Activated T-helper 17 cell treated with anti-CD3 and anti-CD28 coated beads, Interleukin-2, amount 50 U/mL, for 72 hours (primary cell): Measurements from ENCODE around the gene CHST14. TPM values are rescaled to one million over a fixed set of nuclear protein-coding genes. Genes with fewer than 3 reads are reported as not detected.
A peak's percentile ranks its signal among the peaks of the same experiment; 100 is the strongest.

ENCODE experiments used
- ATAC-seq: fragments of 150-1000 bp; cut with Tn5 transposase; replicated peaks from 2 replicates; pipeline ENCODE4 v1.10.0; 2021; ENCODE audit warnings: mild to moderate bottlenecking, moderate library complexity
- H3K27ac Mint-ChIP-seq: one replicate; pipeline ENCODE4 v1.8.0; 2022; ENCODE audit warnings: mixed read lengths
- H3K27me3 Mint-ChIP-seq: one replicate; pipeline ENCODE4 v1.8.0; 2022; ENCODE audit warnings: mixed read lengths
- H3K36me3 Mint-ChIP-seq: one replicate; pipeline ENCODE4 v1.8.0; 2022; ENCODE audit warnings: low read depth, mild to moderate bottlenecking, mixed read lengths
- H3K4me1 Mint-ChIP-seq: one replicate; pipeline ENCODE4 v1.8.0; 2022; ENCODE audit warnings: mixed read lengths
- H3K4me3 Mint-ChIP-seq: one replicate; pipeline ENCODE4 v1.8.0; 2022; ENCODE audit warnings: mild to moderate bottlenecking, mixed read lengths
- H3K9me3 Mint-ChIP-seq: one replicate; pipeline ENCODE4 v1.8.0; 2022; ENCODE audit warnings: mixed read lengths
- total RNA-seq, 2 donors: library from RNA; stranded (reverse); gene quantifications; one replicate each; pipeline ENCODE4 v1.2.3, GENCODE V29; 2022

The CHST14 gene
- total RNA-seq, 2 donors from 2014 or later: 6.0 to 12.1 TPM

GRCh38 chr15:40437752-40438687 is 32.8 kb upstream of the CHST14 start:
- Mint-ChIP-seq H3K27me3 (peaks cover 20% of the 10 kb centered on the region), H3K4me3 (peak overlapping the region; percentile 52), H3K9me3 (no peaks in the 10 kb centered on the region), H3K4me1 (peaks cover 19% of the 10 kb centered on the region), H3K36me3 (peaks cover 7% of the 10 kb centered on the region), H3K27ac (no peak overlapping the region)
- ATAC-seq: no peak

GRCh38 chr15:40438712-40439111 is 32.1 kb upstream of the CHST14 start:
- peaks cover 26% of the 10 kb centered on the region for H3K4me1 Mint-ChIP-seq
- H3K27me3 Mint-ChIP-seq: peaks cover 20% of the 10 kb centered on the region
- ATAC-seq: no peak
- peaks cover 7% of the 10 kb centered on the region for H3K36me3 Mint-ChIP-seq
- no peak overlapping the region for H3K27ac Mint-ChIP-seq
- H3K9me3 Mint-ChIP-seq: no peaks in the 10 kb centered on the region
- no peak overlapping the region for H3K4me3 Mint-ChIP-seq

DNA sequence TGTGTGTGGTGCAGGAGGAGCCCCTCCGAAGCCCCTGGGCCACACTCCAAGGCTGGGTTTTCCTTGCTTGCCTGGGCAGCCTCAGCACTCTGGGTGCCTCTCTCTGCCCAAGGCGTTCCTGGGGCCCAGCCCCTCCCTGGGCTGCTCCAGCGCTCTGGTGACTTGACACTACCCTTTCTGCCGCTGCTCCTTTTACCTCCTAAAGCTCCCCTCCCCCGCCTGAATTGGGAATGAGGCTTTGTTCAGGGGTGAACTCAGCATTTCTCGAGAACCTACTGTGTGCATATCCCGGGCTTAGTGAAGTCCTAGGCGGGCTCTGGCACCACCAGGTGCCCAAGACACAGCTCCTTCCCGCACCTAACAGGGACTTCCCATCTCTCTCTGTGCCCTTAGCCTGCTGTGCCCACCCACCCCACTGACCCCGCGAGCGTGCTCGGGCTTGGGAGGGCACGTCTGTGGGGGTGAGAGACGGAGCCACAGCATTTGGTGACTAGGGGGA is 31.3 kb upstream of the CHST14 start:
- peak overlapping the region; percentile 97 for H3K27ac Mint-ChIP-seq
- H3K36me3 Mint-ChIP-seq: peaks cover 7% of the 10 kb centered on the region
- H3K27me3 Mint-ChIP-seq: peaks cover 20% of the 10 kb centered on the region
- H3K9me3 Mint-ChIP-seq: no peaks in the 10 kb centered on the region
- H3K4me1 Mint-ChIP-seq: peaks cover 34% of the 10 kb centered on the region
- no peak for ATAC-seq
- H3K4me3 Mint-ChIP-seq: peak overlapping the region; percentile 99

DNA sequence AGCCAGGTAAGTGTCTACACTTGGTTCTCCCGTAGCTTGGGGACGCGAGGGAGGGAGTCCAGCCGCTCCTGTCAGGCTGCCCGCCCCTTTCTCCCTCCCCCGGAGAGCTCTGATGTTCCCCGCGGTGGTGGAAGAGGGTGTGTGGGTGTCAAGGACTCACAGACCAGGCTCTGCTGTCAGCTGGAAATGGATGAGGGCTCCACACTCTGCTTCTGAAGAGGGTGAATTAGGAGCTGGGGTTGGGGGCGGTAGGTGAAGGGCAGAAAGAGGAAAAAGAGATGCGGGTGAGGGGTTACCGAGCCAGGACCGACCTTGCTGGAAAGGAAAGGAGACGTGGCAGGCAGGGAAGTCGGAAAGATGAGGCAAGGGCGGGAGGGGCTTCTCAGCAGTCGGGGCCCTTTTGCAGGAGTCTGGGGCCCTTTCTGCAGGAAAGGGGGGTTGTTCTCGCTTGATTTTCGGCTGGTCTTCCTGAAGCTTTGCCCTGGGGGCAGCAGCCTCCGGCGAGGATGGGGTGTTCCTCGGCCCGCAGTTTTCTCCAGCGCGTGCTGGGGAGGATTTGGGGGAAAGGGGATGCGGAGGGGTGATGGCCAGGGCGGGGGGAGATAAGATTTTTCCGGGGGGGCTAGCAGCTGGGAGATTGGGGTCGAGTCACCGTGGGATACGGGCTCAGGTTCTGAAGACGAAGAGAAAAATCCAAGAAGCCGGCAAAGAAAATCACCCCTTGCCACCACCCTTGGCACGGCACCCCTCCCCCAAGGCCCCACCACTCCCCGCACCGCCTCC is 30.6 kb upstream of the CHST14 start:
- Mint-ChIP-seq H3K27me3 (peaks cover 20% of the 10 kb centered on the region), H3K9me3 (no peaks in the 10 kb centered on the region), H3K4me1 (peaks cover 34% of the 10 kb centered on the region), H3K27ac (peak overlapping the region; percentile 97), H3K4me3 (peak overlapping the region; percentile 99), H3K36me3 (peaks cover 7% of the 10 kb centered on the region)
- ATAC-seq: peak; percentile 11

- Mint-ChIP-seq H3K4me3 (peak within 1 kb of the TSS; percentile 99), H3K36me3 (peaks cover 7% of the 10 kb centered on the region), H3K27me3 (peaks cover 16% of the 10 kb centered on the region), H3K4me1 (peaks cover 30% of the 10 kb centered on the region), H3K9me3 (no peaks in the 10 kb centered on the region), H3K27ac (peak within 1 kb of the TSS; percentile 97)
- ATAC-seq: peak; percentile 93
Observed at GRCh38 chr15:40440743-40441564, 29.8 kb upstream of the CHST14 start, which contains the start of gene BAHD1. TSS of gene BAHD1 (plus strand) at chr15:40440953. CDS start at chr15:40458465, 17,512 bp downstream.

- peak overlapping the region; percentile 72 for H3K4me3 Mint-ChIP-seq
- no peaks in the 10 kb centered on the region for H3K9me3 Mint-ChIP-seq
- H3K36me3 Mint-ChIP-seq: peaks cover 7% of the 10 kb centered on the region
- H3K27ac Mint-ChIP-seq: peak overlapping the region; percentile 74
- peaks cover 30% of the 10 kb centered on the region for H3K4me1 Mint-ChIP-seq
- ATAC-seq: no peak
- H3K27me3 Mint-ChIP-seq: peaks cover 16% of the 10 kb centered on the region
Observed at GRCh38 chr15:40441565-40442531, 28.9 kb upstream of the CHST14 start.

- no peaks in the 10 kb centered on the region for H3K9me3 Mint-ChIP-seq
- peaks cover 7% of the 10 kb centered on the region for H3K36me3 Mint-ChIP-seq
- ATAC-seq: no peak
- peak overlapping the region; percentile 72 for H3K4me3 Mint-ChIP-seq
- H3K27me3 Mint-ChIP-seq: peaks cover 7% of the 10 kb centered on the region
- peaks cover 30% of the 10 kb centered on the region for H3K4me1 Mint-ChIP-seq
- H3K27ac Mint-ChIP-seq: peak overlapping the region; percentile 74
Observed at GRCh38 chr15:40443255-40443654, 27.5 kb upstream of the CHST14 start.

GRCh38 chr15:40443846-40444245 is 26.9 kb upstream of the CHST14 start:
- Mint-ChIP-seq H3K27ac (peak overlapping the region; percentile 16), H3K9me3 (no peaks in the 10 kb centered on the region), H3K36me3 (peaks cover 7% of the 10 kb centered on the region), H3K27me3 (peaks cover 2% of the 10 kb centered on the region), H3K4me3 (peak overlapping the region; percentile 72), H3K4me1 (peaks cover 30% of the 10 kb centered on the region)
- no peak for ATAC-seq

DNA sequence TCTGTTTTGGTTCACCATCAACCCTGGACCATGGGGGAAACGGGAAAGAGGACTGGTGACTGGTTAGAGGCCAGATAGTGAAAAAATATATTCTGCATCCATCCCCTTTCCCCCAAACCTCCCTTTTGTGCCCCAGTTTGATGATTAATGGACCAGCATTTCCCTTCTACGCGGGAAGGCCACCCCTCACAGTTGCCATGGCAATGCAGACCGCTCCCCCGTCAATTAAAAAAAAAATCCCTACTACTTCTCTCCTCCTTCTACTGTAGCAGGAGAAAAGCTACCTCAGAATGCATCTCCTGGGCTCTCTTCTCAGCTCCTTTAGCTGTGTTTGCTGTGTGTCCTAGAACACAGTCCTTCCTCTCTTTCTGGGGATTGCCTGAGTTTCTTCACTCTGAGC is 26.0 kb upstream of the CHST14 start:
- H3K27me3 Mint-ChIP-seq: no peaks in the 10 kb centered on the region
- H3K9me3 Mint-ChIP-seq: no peaks in the 10 kb centered on the region
- no peak overlapping the region for H3K27ac Mint-ChIP-seq
- ATAC-seq: no peak
- peaks cover 6% of the 10 kb centered on the region for H3K36me3 Mint-ChIP-seq
- no peak overlapping the region for H3K4me3 Mint-ChIP-seq
- H3K4me1 Mint-ChIP-seq: peaks cover 33% of the 10 kb centered on the region

GRCh38 chr15:40445421-40445922 is 25.3 kb upstream of the CHST14 start:
- no peaks in the 10 kb centered on the region for H3K9me3 Mint-ChIP-seq
- no peaks in the 10 kb centered on the region for H3K27me3 Mint-ChIP-seq
- peaks cover 34% of the 10 kb centered on the region for H3K4me1 Mint-ChIP-seq
- no peaks in the 10 kb centered on the region for H3K36me3 Mint-ChIP-seq
- H3K4me3 Mint-ChIP-seq: no peak overlapping the region
- H3K27ac Mint-ChIP-seq: no peak overlapping the region
- ATAC-seq: no peak

DNA sequence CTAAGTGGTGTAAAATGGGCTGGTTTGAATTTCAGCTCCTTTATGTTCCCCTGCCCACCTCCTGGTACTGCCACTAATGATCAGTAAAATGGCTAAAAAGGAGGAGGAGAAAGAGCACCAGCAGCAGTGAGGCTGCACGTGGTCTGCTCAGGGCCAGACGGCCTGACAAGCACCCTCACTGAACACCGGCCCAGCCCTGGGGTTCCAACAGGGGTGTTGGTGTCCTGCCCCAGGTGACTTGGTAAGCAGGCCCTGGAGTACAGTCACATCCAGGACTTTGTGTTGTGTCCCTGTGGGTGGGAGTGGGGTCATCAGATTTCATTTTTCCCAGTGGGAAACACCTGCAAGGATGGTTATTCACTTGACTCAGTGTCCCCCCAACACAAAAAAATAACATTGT is 24.6 kb upstream of the CHST14 start:
- Mint-ChIP-seq H3K36me3 (no peaks in the 10 kb centered on the region), H3K4me3 (no peak overlapping the region), H3K27me3 (no peaks in the 10 kb centered on the region), H3K27ac (no peak overlapping the region), H3K4me1 (peaks cover 35% of the 10 kb centered on the region), H3K9me3 (no peaks in the 10 kb centered on the region)
- ATAC-seq: no peak

DNA sequence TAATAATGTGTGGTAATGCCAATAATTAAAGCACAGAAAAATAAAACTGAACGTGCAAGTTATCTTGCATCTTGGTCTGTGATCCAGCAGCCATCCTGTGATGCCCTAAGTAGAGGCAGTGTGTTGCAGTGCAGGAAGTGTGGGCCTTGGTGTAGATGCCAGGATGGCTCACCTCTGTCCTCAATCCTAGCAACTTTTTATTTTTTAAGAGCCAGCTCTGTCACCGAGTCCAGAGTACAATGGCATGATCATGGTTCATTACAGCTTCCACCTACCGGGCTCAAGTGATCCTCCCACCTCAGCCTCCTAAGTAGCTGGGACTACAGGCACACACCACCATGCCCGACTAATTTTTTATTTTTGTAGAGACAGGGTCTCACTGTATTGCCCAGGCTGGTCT is 22.4 kb upstream of the CHST14 start:
- ATAC-seq: no peak
- H3K4me3 Mint-ChIP-seq: no peak overlapping the region
- no peak overlapping the region for H3K27ac Mint-ChIP-seq
- no peaks in the 10 kb centered on the region for H3K9me3 Mint-ChIP-seq
- peaks cover 45% of the 10 kb centered on the region for H3K4me1 Mint-ChIP-seq
- H3K27me3 Mint-ChIP-seq: no peaks in the 10 kb centered on the region
- H3K36me3 Mint-ChIP-seq: no peaks in the 10 kb centered on the region

GRCh38 chr15:40449275-40449674 is 21.5 kb upstream of the CHST14 start:
- Mint-ChIP-seq H3K36me3 (no peaks in the 10 kb centered on the region), H3K27me3 (no peaks in the 10 kb centered on the region), H3K27ac (peak overlapping the region; percentile 36), H3K9me3 (no peaks in the 10 kb centered on the region), H3K4me3 (no peak overlapping the region), H3K4me1 (peaks cover 45% of the 10 kb centered on the region)
- ATAC-seq: no peak
